Measurements from ENCODE around the gene RAI14. TPM values are rescaled to one million over a fixed set of nuclear protein-coding genes. Genes with fewer than 3 reads are reported as not detected.

The RAI14 gene
- polyA plus RNA-seq, 4 donors: 4.2 to 16.8 (median 7.6) TPM

GRCh38 chr5:34876275-34876674, 220.1 kb downstream of the RAI14 start:
- Histone ChIP-seq H3K9me3 (ENCODE audit: control insufficient read depth in 2 of 2, insufficient read depth in 1 of 2, low read depth in 1 of 2, low read length in 1 of 2) (no peaks in the 10 kb centered on the region), H3K4me3 (ENCODE audit: low read depth in 1 of 3, low read length in 3 of 3) (no peak overlapping the region), H3K27me3 (ENCODE audit: control insufficient read depth in 3 of 3, insufficient read depth in 3 of 3, low read length in 3 of 3) (no peaks in the 10 kb centered on the region), H3K36me3 (ENCODE audit: control insufficient read depth in 3 of 3, insufficient read depth in 2 of 3, low read depth in 1 of 3, low read length in 3 of 3) (no peaks in the 10 kb centered on the region), H3K4me1 (ENCODE audit: control insufficient read depth in 3 of 3, insufficient read depth in 2 of 3, low read depth in 1 of 3, low read length in 2 of 3) (no peaks in the 10 kb centered on the region), H3K27ac (ENCODE audit: low read depth in 1 of 3, low read length in 2 of 3) (no peak overlapping the region)
- no peak for DNase-seq
- FAIRE-seq: no peak

GRCh38 chr5:34881246-34881645, 225.1 kb downstream of the RAI14 start:
- H3K4me1 ChIP-seq (ENCODE audit: control insufficient read depth in 3 of 3, insufficient read depth in 2 of 3, low read depth in 1 of 3, low read length in 2 of 3): no peaks in the 10 kb centered on the region
- H3K27ac ChIP-seq (ENCODE audit: low read depth in 1 of 3, low read length in 2 of 3): no peak overlapping the region
- no peak for FAIRE-seq
- H3K4me3 ChIP-seq (ENCODE audit: low read depth in 1 of 3, low read length in 3 of 3): no peak overlapping the region
- DNase-seq: no peak
- no peaks in the 10 kb centered on the region for H3K36me3 ChIP-seq (ENCODE audit: control insufficient read depth in 3 of 3, insufficient read depth in 2 of 3, low read depth in 1 of 3, low read length in 3 of 3)
- H3K9me3 ChIP-seq (ENCODE audit: control insufficient read depth in 2 of 2, insufficient read depth in 1 of 2, low read depth in 1 of 2, low read length in 1 of 2): no peaks in the 10 kb centered on the region
- H3K27me3 ChIP-seq (ENCODE audit: control insufficient read depth in 3 of 3, insufficient read depth in 3 of 3, low read length in 3 of 3): no peaks in the 10 kb centered on the region

Other genes starting within 250 kb of the RAI14 start
- under 1 TPM in 2 of 4 donors, not detected in 2; 0.27 to 0.87 TPM for gene TTC23L, start 182.8 kb downstream of the RAI14 start, polyA plus RNA-seq

Data from small intestine (tissue), 7 donors.